Stimulated activated CD4-positive, alpha-beta T cell treated with anti-CD3 and anti-CD28 coated beads, TNF-alpha, amount 100 ng/mL, for 1 hour (primary cell): Measurements from ENCODE around the gene PIP4K2A.

ENCODE experiments used
- DNase-seq, 3 donors: peaks; one replicate each; pipeline ENCODE4 v3.0.0-alpha.2; 2020; ENCODE audit warnings: low read depth in 3 of 3, low spot score in 1 of 3

The PIP4K2A gene

DNA sequence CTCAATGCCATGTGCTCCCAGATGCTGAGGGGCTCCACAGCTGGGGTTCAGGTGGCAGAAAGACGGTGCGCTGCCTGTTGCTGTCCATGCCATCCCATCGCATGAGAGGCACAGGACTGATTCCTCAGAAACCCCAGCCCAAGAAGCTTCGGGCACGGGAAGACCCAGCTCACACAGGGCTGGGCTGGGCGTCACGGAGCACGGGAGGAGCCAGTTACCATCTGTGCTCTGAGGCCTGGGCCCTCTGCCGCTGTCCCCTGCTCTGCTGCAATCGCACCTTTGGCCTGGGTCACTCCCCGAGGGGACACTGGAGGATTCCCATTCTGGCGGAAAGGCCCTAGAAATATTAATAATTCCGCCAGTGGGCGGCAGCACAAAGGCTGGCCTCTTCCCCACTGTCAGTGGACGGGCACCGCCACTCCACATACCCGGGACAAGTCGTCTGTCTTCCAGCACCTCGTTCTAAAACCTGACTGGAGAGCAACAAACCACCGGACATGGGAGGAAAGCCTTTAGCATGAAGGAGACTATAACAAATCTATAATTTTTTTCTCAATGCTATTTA lies 92.1 kb downstream of the PIP4K2A start:
- no peak for DNase-seq

DNA sequence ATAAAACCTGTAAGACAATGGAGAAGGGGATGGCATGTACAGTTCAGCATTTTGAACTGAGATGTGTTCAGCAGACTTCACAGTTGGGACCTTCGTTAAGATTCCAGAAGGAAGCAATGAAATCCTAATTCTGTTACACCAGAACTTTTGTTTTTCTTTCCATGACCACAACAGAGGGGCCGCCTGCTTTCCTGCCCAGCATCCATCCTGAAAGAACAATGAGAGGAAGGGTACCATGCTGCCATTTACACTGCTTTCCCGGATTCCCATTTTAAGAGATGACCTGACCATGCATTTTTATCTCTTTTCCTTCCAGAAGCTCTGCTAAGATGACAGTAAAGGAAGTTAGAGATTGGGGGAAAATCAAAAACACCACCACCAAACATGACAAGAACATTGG lies 92.7 kb downstream of the PIP4K2A start:
- DNase-seq: no peak

DNA sequence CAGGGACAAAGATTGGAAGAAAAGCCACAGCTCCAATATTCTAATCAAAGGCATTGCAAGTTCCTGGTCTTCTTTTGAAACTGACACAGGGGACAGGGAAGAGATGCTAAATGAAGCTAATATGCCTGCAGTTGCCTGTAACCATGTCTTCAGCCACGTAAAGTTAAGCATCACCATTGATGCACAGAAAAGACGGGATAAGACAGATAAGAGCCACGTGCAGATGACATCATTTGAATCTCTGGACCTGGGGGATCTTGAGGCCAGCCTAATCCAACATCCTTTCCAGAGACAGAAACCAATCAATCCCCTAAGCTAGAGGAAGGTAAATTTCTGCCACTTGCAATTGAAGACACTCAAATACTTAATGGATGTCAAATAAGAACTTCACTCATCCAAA lies 93.4 kb downstream of the PIP4K2A start:
- no peak for DNase-seq

GRCh38 chr10:22620140-22620857 lies 94.1 kb downstream of the PIP4K2A start:
- DNase-seq: no peak

DNA sequence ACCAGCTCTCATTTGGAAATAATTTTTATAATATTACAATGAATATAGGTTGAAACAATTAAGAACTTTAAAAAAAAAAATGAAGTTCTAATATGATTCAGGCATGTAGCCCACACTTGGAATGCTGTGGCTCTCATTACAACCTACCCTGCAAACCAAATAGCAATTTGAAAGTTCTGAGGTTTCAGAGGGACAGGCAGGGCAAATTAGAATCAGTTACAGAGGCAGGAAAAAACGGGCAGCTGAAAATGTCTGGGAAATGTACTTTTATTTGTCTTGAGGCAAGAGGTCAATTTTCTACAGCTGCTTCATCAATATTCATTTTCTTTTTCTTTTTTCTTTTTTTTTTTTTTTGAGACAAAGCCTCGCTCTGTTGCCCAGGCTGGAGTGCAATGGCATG lies 95.3 kb downstream of the PIP4K2A start:
- DNase-seq: no peak

DNA sequence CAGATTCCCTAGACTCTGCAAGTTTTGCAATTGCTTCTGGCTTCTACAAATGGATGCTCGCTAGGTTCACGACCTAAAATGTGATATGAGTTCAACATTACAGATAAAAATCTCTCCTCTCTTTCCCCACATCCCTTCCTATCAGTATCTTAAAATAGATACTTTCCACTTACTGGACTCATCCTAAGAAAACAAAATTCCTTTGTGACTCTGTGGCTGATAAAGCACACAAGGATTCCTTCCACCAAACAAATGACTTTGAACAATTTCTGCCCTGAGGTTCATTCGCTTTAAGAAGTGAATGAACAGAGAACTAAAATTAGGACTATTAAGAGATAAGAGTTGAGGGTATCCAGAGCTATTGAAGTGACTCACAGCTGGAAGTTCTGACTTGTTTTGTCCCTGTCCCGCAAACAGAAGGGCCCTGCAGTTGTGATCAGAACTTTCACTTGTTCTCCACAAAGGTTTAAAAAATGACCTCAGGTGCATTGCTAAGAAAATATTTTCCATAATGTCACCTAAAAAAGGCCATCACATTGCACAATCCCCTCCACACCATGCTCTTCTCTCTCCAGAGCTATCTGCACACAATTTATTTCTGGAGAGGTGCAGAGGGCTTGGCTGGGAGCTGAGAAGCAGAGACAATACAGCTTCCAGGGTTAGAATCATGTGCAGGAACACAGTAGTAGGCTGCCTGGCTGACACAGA lies 96.1 kb downstream of the PIP4K2A start:
- no peak for DNase-seq

DNA sequence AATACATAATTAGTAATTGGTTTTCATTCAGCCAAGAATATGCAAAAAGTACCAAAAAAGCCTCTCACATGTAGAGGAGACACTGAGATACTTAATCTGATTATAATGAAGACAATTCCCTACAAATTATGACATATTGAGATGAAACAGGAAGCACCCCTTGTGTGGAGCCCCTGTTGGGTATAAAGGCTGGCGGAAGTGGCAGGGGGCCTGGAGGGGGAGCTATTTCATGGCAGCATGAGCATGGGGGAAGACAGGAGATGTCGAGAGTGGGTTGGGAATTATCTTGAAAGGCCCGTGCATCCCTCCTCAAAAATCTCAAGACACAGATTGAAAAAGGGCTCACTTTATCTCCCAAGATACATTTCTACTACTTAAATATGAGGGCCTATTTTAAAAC lies 96.9 kb downstream of the PIP4K2A start:
- no peak for DNase-seq

GRCh38 chr10:22617051-22617450 lies 97.3 kb downstream of the PIP4K2A start:
- DNase-seq: no peak

GRCh38 chr10:22615819-22616499 lies 98.4 kb downstream of the PIP4K2A start:
- no peak for DNase-seq

- DNase-seq: no peak
Observed at GRCh38 chr10:22615101-22615500, 99.3 kb downstream of the PIP4K2A start.

- no peak for DNase-seq
Observed at GRCh38 chr10:22613011-22613410, 101.4 kb downstream of the PIP4K2A start.

DNA sequence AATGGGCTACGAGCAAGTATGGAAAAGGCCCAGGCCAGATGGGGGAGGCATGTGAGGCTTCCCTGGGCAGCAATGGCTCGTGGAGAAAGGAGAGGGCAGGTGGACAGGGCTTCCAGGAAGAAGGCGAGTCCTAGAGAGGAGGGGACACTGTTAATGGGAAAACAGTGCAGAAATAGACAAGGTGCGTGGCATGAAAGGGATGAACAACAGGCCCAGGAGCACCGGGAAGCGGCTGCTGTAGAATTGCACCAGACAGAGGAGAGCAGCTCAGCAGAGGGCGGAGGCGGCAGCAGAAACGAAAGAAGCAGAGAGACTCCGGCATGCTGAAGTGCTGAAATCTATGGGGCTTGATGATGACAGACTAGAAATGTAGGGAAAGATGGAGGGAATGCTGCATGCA lies 102.1 kb downstream of the PIP4K2A start:
- DNase-seq: no peak

DNA sequence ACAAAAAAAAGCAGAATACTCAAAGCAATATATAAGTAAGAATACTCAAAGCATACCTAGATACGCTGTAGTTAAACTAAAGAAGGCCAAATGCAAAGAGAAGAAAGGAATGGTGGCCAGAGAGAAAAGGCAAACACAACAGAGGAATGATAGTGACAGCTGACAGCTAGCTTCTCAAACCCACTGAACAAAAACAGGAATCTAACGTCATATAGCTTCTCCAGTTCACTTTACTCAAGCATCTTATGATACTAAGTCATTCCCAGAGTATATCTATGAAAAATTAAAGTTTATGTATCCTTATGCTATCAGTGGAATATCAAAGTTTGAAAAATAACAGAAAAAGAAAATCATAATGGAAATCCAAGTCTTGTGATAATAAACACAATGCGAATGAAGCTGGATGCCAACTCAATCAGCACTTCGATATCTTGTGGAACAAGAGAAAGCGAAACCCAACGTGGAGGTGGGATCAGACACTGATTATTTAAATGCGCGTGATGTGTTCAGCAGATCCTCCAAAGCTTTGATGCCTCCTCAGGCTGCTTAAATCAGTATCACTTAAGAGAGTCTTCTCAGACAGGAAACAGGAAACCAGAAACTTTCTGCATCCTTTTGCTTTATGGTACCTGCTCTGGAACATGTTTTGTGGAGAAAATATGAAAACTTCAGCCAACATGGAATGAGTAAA lies 102.8 kb downstream of the PIP4K2A start:
- peak in 1 of 3 donors; percentile 39 for DNase-seq

DNA sequence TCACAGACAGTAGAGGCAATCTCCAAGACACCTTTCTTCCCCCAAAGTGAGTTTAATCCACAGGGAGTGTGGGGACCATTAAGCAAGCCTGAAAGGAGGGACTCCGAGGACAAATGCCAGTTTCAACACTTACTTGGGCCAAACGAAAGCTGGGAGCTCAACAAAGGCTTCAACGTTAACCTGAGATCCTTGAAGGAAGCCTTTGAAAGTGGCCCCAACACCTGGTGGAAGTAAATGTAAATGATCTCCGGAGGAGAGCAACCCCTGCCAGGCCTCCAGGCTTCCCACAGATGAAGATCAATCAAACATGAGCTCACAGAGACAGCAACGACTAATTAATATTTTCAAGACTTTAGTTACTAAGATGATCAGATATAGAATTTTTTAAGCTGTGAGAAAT lies 103.8 kb downstream of the PIP4K2A start:
- DNase-seq: no peak

GRCh38 chr10:22609719-22610465 lies 104.5 kb downstream of the PIP4K2A start:
- DNase-seq: no peak

- no peak for DNase-seq
Observed at GRCh38 chr10:22609251-22609650, 105.1 kb downstream of the PIP4K2A start.

GRCh38 chr10:22607261-22607660 lies 107.1 kb downstream of the PIP4K2A start:
- DNase-seq: no peak

DNA sequence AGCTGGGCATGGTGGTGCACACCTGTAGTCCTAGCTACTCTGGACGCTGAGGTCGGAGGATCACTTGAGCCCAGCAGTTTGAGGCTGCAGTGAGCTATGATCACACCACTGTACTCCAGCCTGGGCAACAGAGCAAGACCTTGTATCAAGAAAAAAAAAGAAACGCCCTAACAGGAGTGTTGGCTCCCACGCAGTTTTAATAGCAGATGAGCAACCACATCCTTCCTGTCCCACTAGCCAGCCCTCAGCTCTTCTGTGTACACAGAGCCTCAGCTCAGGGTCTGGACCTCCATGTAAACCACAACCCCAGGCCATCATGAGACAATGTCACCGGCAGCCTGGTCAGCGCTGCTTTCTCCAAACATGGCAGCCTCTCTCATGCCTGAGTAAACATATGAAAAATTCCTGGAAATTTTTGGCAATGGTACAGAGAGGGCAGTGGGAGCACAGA lies 108.2 kb downstream of the PIP4K2A start:
- DNase-seq: no peak

- no peak for DNase-seq
Observed at GRCh38 chr10:22605168-22605567, 109.2 kb downstream of the PIP4K2A start.

DNA sequence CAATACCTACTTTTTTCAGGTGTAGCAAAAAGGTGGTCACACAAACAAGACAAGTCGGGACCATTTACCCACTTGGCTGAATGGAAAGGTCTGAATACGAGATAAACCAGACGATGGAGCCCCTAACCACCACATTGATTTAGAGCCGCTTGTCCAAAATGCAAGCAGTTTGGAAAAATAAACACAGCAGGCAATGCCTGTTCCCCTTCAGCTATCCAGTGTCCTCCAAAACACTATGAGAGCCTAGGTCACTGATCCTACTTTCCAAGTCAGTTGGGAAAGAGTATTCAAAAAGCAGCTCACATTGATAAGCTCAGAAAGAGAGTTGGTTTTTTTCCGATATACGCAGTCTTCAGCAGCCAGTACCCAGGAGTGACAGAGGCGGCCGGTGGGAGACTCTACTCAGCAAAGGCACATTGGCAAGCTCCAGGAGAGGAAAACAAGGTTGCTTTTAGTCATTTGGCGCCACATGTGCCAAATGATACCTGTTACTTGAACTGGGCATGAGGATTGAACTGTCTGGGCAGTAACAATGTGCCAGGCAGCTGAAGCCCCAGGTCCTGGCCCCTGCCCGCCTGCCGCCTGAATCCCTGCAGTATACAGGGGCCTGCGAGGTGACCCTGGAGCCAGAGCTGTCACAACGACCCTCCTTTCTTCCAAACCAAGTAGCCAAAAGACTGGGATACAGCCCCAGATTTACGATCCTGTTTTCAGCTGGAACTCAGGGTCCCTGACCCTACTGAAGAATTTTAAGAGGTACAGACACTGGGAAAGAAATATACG lies 109.8 kb downstream of the PIP4K2A start:
- DNase-seq: no peak
